ENCODE measurements around the gene XYLB. TPM values are rescaled to one million over a fixed set of nuclear protein-coding genes. Genes with fewer than 3 reads are reported as not detected.
A peak's percentile ranks its signal among the peaks of the same experiment; 100 is the strongest.

XYLB gene
- total and polyA plus RNA-seq, 2 of the 13 experiments (the other 11 are each of a cell fraction or from before 2014, with no cell fraction given): 25.9 to 30.0 TPM

GRCh38 chr3:38347421-38348200 is 1.0 kb downstream of the XYLB start (continued):
- 0 out of 2 replicates have a peak, but pooled peaks have one; percentile 7 for TF ChIP-seq HNRNPL (IDR thresholded peaks at IDR 0.05; ENCODE audit: low read depth, low read length)
- peak; percentile 45; the same call in 1 of the 2 replicates for TF ChIP-seq MED1 (CRISPR knock-in tag; IDR thresholded peaks at IDR 0.05)
- no peak for TF ChIP-seq ATF7-NPFF (CRISPR knock-in tag; IDR thresholded peaks at IDR 0.05; ENCODE audit: low read depth)
- TF ChIP-seq THAP11 (CRISPR knock-in tag; IDR thresholded peaks at IDR 0.05): 0 out of 2 replicates have a peak, but pooled peaks have one; percentile 18
- no peak for TF ChIP-seq ZNF552 (CRISPR knock-in tag; IDR thresholded peaks at IDR 0.05; ENCODE audit: borderline replicate concordance)
- TF ChIP-seq DR1 (CRISPR knock-in tag; IDR thresholded peaks at IDR 0.05): no peak
- no peak for TF ChIP-seq ZNF296 (CRISPR knock-in tag; conservative IDR thresholded peaks at IDR 0.05)
- no peak for TF ChIP-seq MXD4 (CRISPR knock-in tag; IDR thresholded peaks at IDR 0.05)
- TF ChIP-seq ZNF772 (CRISPR knock-in tag; IDR thresholded peaks at IDR 0.05): no peak
- no peak for TF ChIP-seq ZNF180 (CRISPR knock-in tag; IDR thresholded peaks at IDR 0.05; ENCODE audit: borderline replicate concordance, low read depth)
- no peak for TF ChIP-seq PCBP2 (optimal IDR thresholded peaks at IDR 0.05; ENCODE audit: low read depth, low read length, poor library complexity, severe bottlenecking)
- TF ChIP-seq ADNP (CRISPR knock-in tag; IDR thresholded peaks at IDR 0.05): no peak
- TF ChIP-seq ARID2 (CRISPR knock-in tag; IDR thresholded peaks at IDR 0.05; ENCODE audit: borderline replicate concordance): peak; percentile 69; the same call in 1 of the 2 replicates
- no peak for TF ChIP-seq ZMAT3 (CRISPR knock-in tag; conservative IDR thresholded peaks at IDR 0.05)
- no peak for TF ChIP-seq ZNF780A (CRISPR knock-in tag; IDR thresholded peaks at IDR 0.05)
- no peak for TF ChIP-seq HNRNPH1 (optimal IDR thresholded peaks at IDR 0.05; ENCODE audit: low read depth, low read length)
- no peak for TF ChIP-seq GPBP1L1 (CRISPR knock-in tag; IDR thresholded peaks at IDR 0.05)
- TF ChIP-seq YY1 (IDR thresholded peaks at IDR 0.05; ENCODE audit: insufficient read depth, insufficient replicate concordance, low read depth, low read length): peak; percentile 84
- TF ChIP-seq, protein P1, sequence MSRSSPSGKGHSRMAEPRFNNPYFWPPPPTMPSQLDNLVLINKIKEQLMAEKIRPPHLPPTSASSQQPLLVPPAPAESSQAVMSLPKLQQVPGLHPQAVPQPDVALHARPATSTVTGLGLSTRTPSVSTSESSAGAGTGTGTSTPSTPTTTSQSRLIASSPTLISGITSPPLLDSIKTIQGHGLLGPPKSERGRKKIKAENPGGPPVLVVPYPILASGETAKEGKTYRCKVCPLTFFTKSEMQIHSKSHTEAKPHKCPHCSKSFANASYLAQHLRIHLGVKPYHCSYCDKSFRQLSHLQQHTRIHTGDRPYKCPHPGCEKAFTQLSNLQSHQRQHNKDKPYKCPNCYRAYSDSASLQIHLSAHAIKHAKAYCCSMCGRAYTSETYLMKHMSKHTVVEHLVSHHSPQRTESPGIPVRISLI (CRISPR knock-in tag; IDR thresholded peaks at IDR 0.05; ENCODE audit: borderline replicate concordance): peak; percentile 98
- TF ChIP-seq ATF7 (IDR thresholded peaks at IDR 0.05): peak; percentile 55
- no peak; the same call in 1 of the 2 replicates for TF ChIP-seq ATF7 (CRISPR knock-in tag; IDR thresholded peaks at IDR 0.05)
- TF ChIP-seq ZNF839 (CRISPR knock-in tag; IDR thresholded peaks at IDR 0.05; ENCODE audit: borderline replicate concordance): no peak
- no peak; the same call in 1 of the 2 replicates for TF ChIP-seq ZFY (CRISPR knock-in tag; IDR thresholded peaks at IDR 0.05)
- no peak for TF ChIP-seq FIP1L1 (IDR thresholded peaks at IDR 0.05; ENCODE audit: borderline replicate concordance, insufficient read depth, low read depth, low read length)
- TF ChIP-seq, protein P2, sequence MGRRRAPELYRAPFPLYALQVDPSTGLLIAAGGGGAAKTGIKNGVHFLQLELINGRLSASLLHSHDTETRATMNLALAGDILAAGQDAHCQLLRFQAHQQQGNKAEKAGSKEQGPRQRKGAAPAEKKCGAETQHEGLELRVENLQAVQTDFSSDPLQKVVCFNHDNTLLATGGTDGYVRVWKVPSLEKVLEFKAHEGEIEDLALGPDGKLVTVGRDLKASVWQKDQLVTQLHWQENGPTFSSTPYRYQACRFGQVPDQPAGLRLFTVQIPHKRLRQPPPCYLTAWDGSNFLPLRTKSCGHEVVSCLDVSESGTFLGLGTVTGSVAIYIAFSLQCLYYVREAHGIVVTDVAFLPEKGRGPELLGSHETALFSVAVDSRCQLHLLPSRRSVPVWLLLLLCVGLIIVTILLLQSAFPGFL (CRISPR knock-in tag; IDR thresholded peaks at IDR 0.05): no peak
- no peak for TF ChIP-seq GTF2F1 (IDR thresholded peaks at IDR 0.05; ENCODE audit: low read length)
- no peak for TF ChIP-seq ZFP1 (CRISPR knock-in tag; IDR thresholded peaks at IDR 0.05)
- TF ChIP-seq XRCC5 (optimal IDR thresholded peaks at IDR 0.05; ENCODE audit: low read length): no peak
- no peak for TF ChIP-seq ZNF766 (CRISPR knock-in tag; IDR thresholded peaks at IDR 0.05; ENCODE audit: borderline replicate concordance)

Measured in HepG2 (cell line).